GM12872 (cell line): ENCODE data around the gene PAM16.

ENCODE experiments used
- TF ChIP-seq, protein P1 (sequence below): IDR thresholded peaks from 3 replicates; pipeline ENCODE4 v1.5.1; 2011; ENCODE audit warnings: low read depth, mild to moderate bottlenecking, low read length, moderate library complexity; ENCODE audit not compliant: insufficient read depth

The PAM16 gene

DNA sequence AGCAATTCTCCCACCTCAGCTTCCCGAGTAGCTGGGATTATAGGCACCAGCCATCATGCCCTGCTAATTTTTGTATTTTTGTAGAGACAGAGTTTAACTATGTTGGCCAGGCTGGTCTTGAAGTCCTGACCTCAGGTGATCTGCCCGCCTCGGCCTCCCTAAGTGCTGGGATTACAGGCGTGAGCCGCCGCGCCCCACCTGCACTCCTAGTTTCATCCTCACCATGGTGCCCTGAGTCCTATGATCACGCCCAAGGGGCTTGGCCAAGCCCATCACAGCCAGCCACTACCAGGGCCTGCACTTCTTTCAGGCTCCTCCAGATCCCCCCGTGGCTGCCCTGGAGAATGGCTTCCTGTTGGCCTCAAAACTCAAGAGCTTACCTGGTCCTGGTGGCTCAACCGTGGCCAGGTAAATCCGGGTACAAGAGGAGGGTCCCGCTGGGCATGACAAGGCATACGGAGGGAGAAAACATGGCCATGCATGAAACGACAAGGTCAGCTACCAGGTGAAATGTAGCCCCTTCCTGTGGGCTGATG, 57.9 kb downstream of the PAM16 start:
- TF ChIP-seq, protein P1, sequence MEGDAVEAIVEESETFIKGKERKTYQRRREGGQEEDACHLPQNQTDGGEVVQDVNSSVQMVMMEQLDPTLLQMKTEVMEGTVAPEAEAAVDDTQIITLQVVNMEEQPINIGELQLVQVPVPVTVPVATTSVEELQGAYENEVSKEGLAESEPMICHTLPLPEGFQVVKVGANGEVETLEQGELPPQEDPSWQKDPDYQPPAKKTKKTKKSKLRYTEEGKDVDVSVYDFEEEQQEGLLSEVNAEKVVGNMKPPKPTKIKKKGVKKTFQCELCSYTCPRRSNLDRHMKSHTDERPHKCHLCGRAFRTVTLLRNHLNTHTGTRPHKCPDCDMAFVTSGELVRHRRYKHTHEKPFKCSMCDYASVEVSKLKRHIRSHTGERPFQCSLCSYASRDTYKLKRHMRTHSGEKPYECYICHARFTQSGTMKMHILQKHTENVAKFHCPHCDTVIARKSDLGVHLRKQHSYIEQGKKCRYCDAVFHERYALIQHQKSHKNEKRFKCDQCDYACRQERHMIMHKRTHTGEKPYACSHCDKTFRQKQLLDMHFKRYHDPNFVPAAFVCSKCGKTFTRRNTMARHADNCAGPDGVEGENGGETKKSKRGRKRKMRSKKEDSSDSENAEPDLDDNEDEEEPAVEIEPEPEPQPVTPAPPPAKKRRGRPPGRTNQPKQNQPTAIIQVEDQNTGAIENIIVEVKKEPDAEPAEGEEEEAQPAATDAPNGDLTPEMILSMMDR = no peak

DNA sequence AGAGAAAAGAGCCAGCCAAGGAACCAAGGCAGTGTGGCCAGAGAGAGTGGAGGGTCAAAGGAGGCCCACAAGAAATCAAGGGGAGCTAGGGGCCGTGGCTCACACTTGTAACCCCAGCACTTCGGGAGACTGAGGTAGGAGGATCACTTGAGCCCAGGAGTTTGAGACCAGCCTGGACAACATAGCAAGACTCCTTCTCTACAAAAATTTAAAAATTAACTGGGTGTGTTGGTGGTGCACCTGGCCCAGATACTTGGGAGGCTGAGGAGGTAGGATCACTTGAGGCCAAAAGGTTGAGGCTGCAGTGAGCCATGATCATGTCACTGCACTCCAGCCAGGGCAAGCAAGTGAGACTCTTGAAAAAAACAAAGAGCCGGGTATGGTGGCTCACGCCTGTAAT, 59.4 kb downstream of the PAM16 start:
- TF ChIP-seq, protein P1 = no peak
